Breast epithelium (tissue), 3 donors: ENCODE results near the gene SPTBN5.

Experiments
- CTCF ChIP-seq, 3 donors: fragments of 450-650 bp; IDR thresholded peaks; one replicate each; pipeline ENCODE4 v1.5.1; 2016 to 2017; ENCODE audit warnings: antibody characterized with exemption in 3 of 3, mild to moderate bottlenecking in 3 of 3, moderate library complexity in 3 of 3
- POLR2AphosphoS5 ChIP-seq, 3 donors: sonication (generic); formaldehyde crosslinking; IDR thresholded peaks; one replicate each; pipeline ENCODE4 v1.6.1; 2017; ENCODE audit warnings: antibody characterized with exemption in 3 of 3

- TF ChIP-seq POLR2AphosphoS5 (IDR thresholded peaks at IDR 0.05) (no peak), CTCF (IDR thresholded peaks at IDR 0.05) (no peak)
Observed at GRCh38 chr15:41883484-41883825, 10.4 kb downstream of the SPTBN5 start.
